GM19372 (cell line): ENCODE measurements around the gene ZNRD2.

Experiments
- ATAC-seq: cut with Tn5 transposase; IDR thresholded peaks from one replicate; pipeline ENCODE4 v1.9.1; 2021; ENCODE audit warnings: mild to moderate bottlenecking, low read depth, moderate library complexity; ENCODE audit not compliant: unreplicated experiment

Gene ZNRD2

GRCh38 chr11:65617990-65618751, 47.9 kb downstream of the ZNRD2 start:
- no peak for ATAC-seq

GRCh38 chr11:65618763-65619162, 48.5 kb downstream of the ZNRD2 start:
- ATAC-seq = no peak

GRCh38 chr11:65619281-65619928, 49.1 kb downstream of the ZNRD2 start:
- no peak for ATAC-seq

GRCh38 chr11:65620666-65621065, 50.4 kb downstream of the ZNRD2 start:
- ATAC-seq = no peak

- no peak for ATAC-seq
These were observed 51.2 kb downstream of the ZNRD2 start for GRCh38 chr11:65621460-65621859.
